Common myeloid progenitor, CD34-positive (primary cell): Measurements from ENCODE around the gene GALNT13.

Experiments used
- CTCF ChIA-PET: fragments of 350-600 bp; sonication (Branson Sonifier 250); formaldehyde crosslinking; loops from one replicate; lab custom pipeline; 2021; ENCODE audit warnings: antibody characterized with exemption; lab: Charles Lee
- POLR2A ChIA-PET: fragments of 350-600 bp; sonication (Branson Sonifier 250); formaldehyde crosslinking; loops from one replicate; lab custom pipeline; 2021; ENCODE audit warnings: antibody characterized with exemption; lab: Charles Lee
- DNase-seq, 3 donors: peaks; one replicate each; pipeline versions ENCODE4 v3.0.0 to v3.0.0-alpha.2; 2013
- H3K27ac ChIP-seq, 2 experiments: 1 replicate in 1 of 2; 2 replicates in 1 of 2; pipeline ENCODE4 v1.7.0; 2013; ENCODE audit warnings: inconsistent platforms in 2 of 2, low read length in 2 of 2, mild to moderate bottlenecking in 2 of 2, low read depth in 1 of 2, moderate library complexity in 1 of 2; ENCODE audit not compliant: severe bottlenecking in 2 of 2, insufficient read depth in 1 of 2, poor library complexity in 1 of 2
- H3K27me3 ChIP-seq, 5 experiments: replicated peaks in 2 of 5; 1 replicate in 3 of 5; 2 replicates in 2 of 5; pipeline versions ENCODE4 v1.6.1 to v1.7.0; 2013; ENCODE audit warnings: low read length in 4 of 5, mild to moderate bottlenecking in 2 of 5, moderate library complexity in 2 of 5, inconsistent platforms in 1 of 5; ENCODE audit not compliant: insufficient read depth in 5 of 5, control insufficient read depth in 4 of 5
- H3K36me3 ChIP-seq, 4 experiments: 1 replicate in 2 of 4; 2 replicates in 2 of 4; pipeline versions ENCODE4 v1.6.1 to v1.7.0; 2013; ENCODE audit warnings: low read length in 3 of 4, control low read depth in 1 of 4, mild to moderate bottlenecking in 1 of 4; ENCODE audit not compliant: control insufficient read depth in 4 of 4, insufficient read depth in 4 of 4
- H3K4me1 ChIP-seq, 4 experiments: 1 replicate in 3 of 4; 2 replicates in 1 of 4; pipeline versions ENCODE4 v1.6.1 to v1.7.1; 2013; ENCODE audit warnings: low read length in 3 of 4, mild to moderate bottlenecking in 3 of 4, control low read depth in 1 of 4, inconsistent platforms in 1 of 4, moderate library complexity in 1 of 4; ENCODE audit not compliant: control insufficient read depth in 4 of 4, insufficient read depth in 4 of 4; ENCODE audit errors: control extremely low read depth in 1 of 4
- H3K4me3 ChIP-seq, 7 experiments: 1 replicate in 4 of 7; 2 replicates in 3 of 7; pipeline versions ENCODE4 v1.5.1 to v1.7.0; 2013; ENCODE audit warnings: mild to moderate bottlenecking in 7 of 7, low read length in 6 of 7, moderate library complexity in 6 of 7, inconsistent platforms in 2 of 7, low read depth in 2 of 7, control low read depth in 1 of 7; ENCODE audit not compliant: insufficient read depth in 4 of 7, control insufficient read depth in 1 of 7; ENCODE audit errors: extremely low read depth in 1 of 7
- H3K9me3 ChIP-seq, 5 experiments: 1 replicate in 4 of 5; 2 replicates in 1 of 5; pipeline versions ENCODE4 v1.6.1 to v1.7.1; 2013; ENCODE audit warnings: low read length in 4 of 5, mild to moderate bottlenecking in 2 of 5, inconsistent platforms in 1 of 5, low read depth in 1 of 5, moderate library complexity in 1 of 5; ENCODE audit not compliant: control insufficient read depth in 4 of 5, insufficient read depth in 2 of 5; ENCODE audit errors: control extremely low read depth in 1 of 5
- WGBS: methylation state at CpG from one replicate; pipeline ENCODE4 v1.1.5; 2013; ENCODE audit not compliant: insufficient coverage; 5-methylcytosine and 5-hydroxymethylcytosine counted together

Gene GALNT13

GRCh38 chr2:154097833-154098398 lies 226.2 kb downstream of the GALNT13 start:
- Histone ChIP-seq H3K27me3 (no peaks in the 10 kb centered on the region), H3K36me3 (no peaks in the 10 kb centered on the region), H3K4me3 (no peak overlapping the region), H3K9me3 (peaks cover 0 to 2% (median 0%) of the 10 kb centered on the region in 5 experiments), H3K27ac (no peak overlapping the region), H3K4me1 (no peaks in the 10 kb centered on the region)
- WGBS: 86% methylated on average over 1 of the region's 4 CpGs
- no peak for DNase-seq
- ChIA-PET POLR2A (interaction anchor here (0.6 kb wide), 1 partner anchor 42 kb away, joined by 4 read pairs; no protein-coding TSS in a partner anchor), CTCF (interaction anchor here (0.7 kb wide), 1 partner anchor 382 kb away, joined by 3 read pairs; no protein-coding TSS in a partner anchor)

DNA sequence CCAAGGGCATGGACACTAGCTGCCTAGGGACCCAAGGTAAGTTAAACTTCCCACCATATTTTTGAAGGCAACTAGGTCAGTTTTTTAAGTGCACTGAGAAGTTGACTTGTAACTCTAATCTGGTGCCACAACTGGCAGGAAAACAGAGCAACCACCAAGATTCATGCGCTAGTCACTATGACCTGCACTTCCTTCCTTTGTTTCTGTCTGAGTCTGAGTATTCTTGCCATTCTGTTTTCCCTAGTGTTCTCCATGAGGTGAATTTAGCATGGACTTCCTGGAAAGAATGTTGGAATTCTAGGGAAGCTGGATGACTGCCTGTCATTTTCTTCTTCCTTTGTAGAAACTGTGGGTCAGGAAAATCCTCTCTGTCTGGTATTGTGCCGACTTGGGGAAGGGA lies 249.0 kb downstream of the GALNT13 start:
- no peak for DNase-seq
- no peaks in the 10 kb centered on the region for H3K36me3 ChIP-seq
- no peaks in the 10 kb centered on the region for H3K4me1 ChIP-seq
- no peak overlapping the region for H3K4me3 ChIP-seq
- peaks cover 0 to 9% (median 0%) of the 10 kb centered on the region in 5 experiments for H3K9me3 ChIP-seq
- ChIA-PET POLR2A (no interaction called here), CTCF (no interaction called here)
- WGBS: 50% methylated on average over 1 of the region's 2 CpGs
- no peak overlapping the region for H3K27ac ChIP-seq
- no peaks in the 10 kb centered on the region for H3K27me3 ChIP-seq

- Histone ChIP-seq H3K36me3 (no peaks in the 10 kb centered on the region), H3K27me3 (no peaks in the 10 kb centered on the region), H3K4me3 (no peak overlapping the region), H3K4me1 (no peaks in the 10 kb centered on the region), H3K9me3 (no peaks in the 10 kb centered on the region), H3K27ac (no peak overlapping the region)
- POLR2A ChIA-PET: no interaction called here
- CTCF ChIA-PET: no interaction called here
- no peak for DNase-seq
Observed at GRCh38 chr2:154125891-154126290, 254.2 kb downstream of the GALNT13 start.

- CTCF ChIA-PET: no interaction called here
- Histone ChIP-seq H3K36me3 (no peaks in the 10 kb centered on the region), H3K27ac (no peak overlapping the region), H3K27me3 (no peaks in the 10 kb centered on the region), H3K9me3 (no peaks in the 10 kb centered on the region), H3K4me1 (no peaks in the 10 kb centered on the region), H3K4me3 (no peak overlapping the region)
- POLR2A ChIA-PET: no interaction called here
- WGBS: 100% methylated on average over 1 of the region's 1 CpG
- no peak for DNase-seq
Observed at GRCh38 chr2:154130821-154131220, 259.1 kb downstream of the GALNT13 start.

DNA sequence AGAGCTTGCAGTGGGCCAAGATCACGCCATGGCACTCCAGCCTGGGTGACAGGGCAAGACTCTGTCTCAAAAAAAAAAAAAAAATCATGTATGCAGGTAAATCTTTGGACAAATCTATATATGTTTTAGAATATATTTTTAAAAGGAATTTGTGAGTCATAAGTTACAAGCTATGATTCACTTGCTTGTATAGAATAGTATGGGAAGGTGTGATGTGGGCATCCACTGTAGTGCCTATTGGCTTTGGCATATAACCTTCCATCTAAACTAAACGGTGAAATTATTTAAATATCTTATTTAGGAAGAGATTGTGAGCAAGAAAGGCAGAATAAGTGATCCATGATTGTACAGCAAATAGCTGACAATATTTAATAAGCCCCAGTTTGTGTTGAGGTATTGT lies 261.1 kb downstream of the GALNT13 start:
- no peak overlapping the region for H3K4me3 ChIP-seq
- ChIA-PET CTCF (no interaction called here), POLR2A (no interaction called here)
- no peak overlapping the region for H3K27ac ChIP-seq
- H3K36me3 ChIP-seq: no peaks in the 10 kb centered on the region
- no CpG with 5 or more reads among the region's 2 CpGs for WGBS
- DNase-seq: no peak
- H3K9me3 ChIP-seq: no peaks in the 10 kb centered on the region
- H3K4me1 ChIP-seq: no peaks in the 10 kb centered on the region
- H3K27me3 ChIP-seq: no peaks in the 10 kb centered on the region

DNA sequence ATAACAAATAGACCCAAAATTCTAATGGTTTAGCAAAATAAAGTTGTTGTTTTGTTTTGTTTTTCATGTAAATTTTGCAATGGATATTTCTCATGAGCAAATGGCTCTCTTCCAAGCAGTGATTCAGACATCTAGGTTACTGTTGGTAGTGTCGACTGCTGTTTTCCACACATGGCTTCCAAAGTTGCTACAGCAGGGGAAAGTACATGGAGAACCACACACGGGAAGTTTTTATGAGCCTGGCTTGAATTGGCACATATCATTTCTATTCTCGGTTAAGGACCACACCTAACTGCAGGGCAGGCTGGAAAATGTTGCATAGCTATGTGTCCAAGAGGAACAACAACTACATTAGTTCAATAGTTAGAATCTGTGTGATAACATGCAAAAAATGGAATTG lies 262.1 kb downstream of the GALNT13 start:
- ChIA-PET POLR2A (no interaction called here), CTCF (no interaction called here)
- no peak overlapping the region for H3K27ac ChIP-seq
- DNase-seq: no peak
- H3K36me3 ChIP-seq: no peaks in the 10 kb centered on the region
- H3K4me1 ChIP-seq: no peaks in the 10 kb centered on the region
- no peaks in the 10 kb centered on the region for H3K9me3 ChIP-seq
- no peaks in the 10 kb centered on the region for H3K27me3 ChIP-seq
- no peak overlapping the region for H3K4me3 ChIP-seq
- WGBS: 100% methylated on average over 2 of the region's 3 CpGs

DNA sequence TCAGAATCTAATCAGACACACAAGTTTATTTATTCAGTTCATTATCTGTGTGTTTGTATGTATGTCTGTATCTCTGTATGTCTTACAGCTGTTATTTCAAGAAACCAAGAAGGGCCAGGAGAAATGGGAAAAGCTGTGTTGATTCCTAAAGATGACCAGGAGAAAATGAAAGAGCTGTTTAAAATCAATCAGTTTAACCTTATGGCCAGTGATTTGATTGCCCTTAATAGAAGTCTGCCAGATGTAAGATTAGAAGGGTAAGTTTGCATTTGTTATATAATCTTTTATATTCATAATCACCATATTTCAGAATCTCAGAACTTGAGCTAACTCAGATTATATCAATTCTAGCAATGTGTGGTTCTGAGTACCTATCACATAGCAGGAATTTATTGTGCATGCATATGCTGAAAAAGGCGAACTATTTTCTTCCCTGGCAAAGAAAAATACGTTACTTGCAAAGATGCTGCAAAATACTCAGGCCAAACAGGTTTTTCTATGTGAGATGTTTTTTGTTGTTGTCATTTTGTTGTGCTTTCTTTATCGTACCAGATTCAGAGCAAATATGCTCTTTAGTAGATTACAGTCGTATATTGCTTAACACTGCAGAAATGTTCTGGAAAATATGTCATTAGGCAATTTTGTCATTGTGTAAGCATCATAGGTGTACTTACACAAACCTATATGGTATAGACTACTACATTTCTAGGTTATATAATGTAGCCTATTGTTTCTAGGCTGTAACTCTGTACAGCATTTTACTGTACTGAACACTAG lies 268.7 kb downstream of the GALNT13 start:
- Histone ChIP-seq H3K36me3 (no peaks in the 10 kb centered on the region), H3K9me3 (no peaks in the 10 kb centered on the region), H3K4me3 (no peak overlapping the region), H3K4me1 (no peaks in the 10 kb centered on the region), H3K27ac (no peak overlapping the region), H3K27me3 (no peaks in the 10 kb centered on the region)
- ChIA-PET CTCF (no interaction called here), POLR2A (no interaction called here)
- 96% methylated on average over 2 of the region's 4 CpGs for WGBS
- no peak for DNase-seq
